A673 (cell line): Measurements from ENCODE around the gene SLC16A5. TPM values are rescaled to one million over a fixed set of nuclear protein-coding genes. Genes with fewer than 3 reads are reported as not detected.

Experiments used
- BruUV-seq: library from RNA; stranded (reverse); fragments of 400-500 nt; replicated peaks from 2 replicates; lab custom pipeline; 2021; lab: Mats Ljungman, UMichigan
- CTCF ChIA-PET: fragments of 300-600 bp; sonication (Branson Sonifier 250); formaldehyde crosslinking; loops from one replicate; lab custom pipeline; 2022; ENCODE audit warnings: antibody characterized with exemption; lab: Charles Lee
- POLR2A ChIA-PET: fragments of 300-600 bp; sonication (Branson Sonifier 250); formaldehyde crosslinking; loops from one replicate; lab custom pipeline; 2022; ENCODE audit warnings: antibody characterized with exemption; ENCODE audit not compliant: low non-redundant PET; lab: Charles Lee
- DNase-seq: peaks from one replicate; pipeline ENCODE4 v3.0.0-alpha.2; 2015; ENCODE audit warnings: low spot score
- H3K27ac ChIP-seq: fragments of 200-600 bp; sonication (generic); 2 replicates; pipeline ENCODE4 v1.5.1; 2016; ENCODE audit warnings: mixed run types, low read depth, mild to moderate bottlenecking, mixed read lengths, antibody characterized with exemption, low read length; ENCODE audit not compliant: poor library complexity, severe bottlenecking
- H3K27me3 ChIP-seq: fragments of 200-600 bp; sonication (generic); replicated peaks from 2 replicates; pipeline ENCODE4 v1.6.1; 2017; ENCODE audit warnings: mixed run types, low read depth, mild to moderate bottlenecking, mixed read lengths, antibody characterized with exemption, low read length; ENCODE audit not compliant: insufficient read depth, poor library complexity
- H3K36me3 ChIP-seq: fragments of 200-600 bp; sonication (generic); 2 replicates; pipeline ENCODE4 v1.6.1; 2016; ENCODE audit warnings: mixed run types, mild to moderate bottlenecking, mixed read lengths, antibody characterized with exemption, low read length; ENCODE audit not compliant: insufficient read depth, poor library complexity, severe bottlenecking
- H3K4me1 ChIP-seq: fragments of 200-600 bp; sonication (generic); 2 replicates; pipeline ENCODE4 v1.6.1; 2017; ENCODE audit warnings: mixed run types, mild to moderate bottlenecking, mixed read lengths, antibody characterized with exemption, low read length; ENCODE audit not compliant: insufficient read depth, poor library complexity, severe bottlenecking
- H3K4me3 ChIP-seq: fragments of 200-600 bp; sonication (generic); 2 replicates; pipeline ENCODE4 v1.5.1; 2016; ENCODE audit warnings: low read depth, mixed run types, mild to moderate bottlenecking, mixed read lengths, low read length; ENCODE audit not compliant: poor library complexity, severe bottlenecking
- H3K9me3 ChIP-seq: fragments of 200-600 bp; sonication (generic); 2 replicates; pipeline ENCODE4 v1.6.1; 2016; ENCODE audit warnings: mixed run types, low read depth, mild to moderate bottlenecking, mixed read lengths, antibody characterized with exemption, low read length; ENCODE audit not compliant: poor library complexity, severe bottlenecking
- CTCF ChIP-seq: fragments of 300-800, 200-600 bp; sonication (generic); conservative IDR thresholded peaks from 2 replicates; pipeline ENCODE4 v1.5.1; 2017; ENCODE audit warnings: low read depth, mild to moderate bottlenecking, antibody characterized with exemption, low read length, moderate library complexity, mixed read lengths
- EZH2 ChIP-seq: fragments of 200-600 bp; sonication (generic); IDR thresholded peaks from 2 replicates; pipeline ENCODE4 v1.6.1; 2017; ENCODE audit warnings: borderline replicate concordance, low read depth, mild to moderate bottlenecking, mixed read lengths, antibody characterized with exemption, low read length; ENCODE audit not compliant: poor library complexity, severe bottlenecking
- intact Hi-C: fragments of 100-400 bp; cut with micrococcal nuclease; formaldehyde crosslinking; loops from one replicate; pipeline ENCODE4 v1.10.0; 2022; ENCODE audit not compliant: unreplicated experiment
- total RNA-seq: library from RNA; stranded (reverse); gene quantifications from 2 replicates; pipeline ENCODE4 v1.2.3, GENCODE V29; 2021

The SLC16A5 gene
- total RNA-seq, 1 experiment from 2014 or later: 0.80 TPM

- no peak for DNase-seq
- Histone ChIP-seq H3K27ac (no peak overlapping the region), H3K9me3 (no peaks in the 10 kb centered on the region), H3K36me3 (no peaks in the 10 kb centered on the region), H3K4me3 (no peak overlapping the region), H3K27me3 (no peaks in the 10 kb centered on the region), H3K4me1 (no peaks in the 10 kb centered on the region)
- BruUV-seq: no TSS peak
- TF ChIP-seq EZH2: no peak
- intact Hi-C loops: no loop called here
- ChIA-PET CTCF (no interaction called here), POLR2A (no interaction called here)
Observed at GRCh38 chr17:75094871-75095399, 7.2 kb downstream of the SLC16A5 start.

GRCh38 chr17:75096082-75096625, 8.4 kb downstream of the SLC16A5 start:
- BruUV-seq: no TSS peak
- H3K9me3 ChIP-seq: no peaks in the 10 kb centered on the region
- H3K4me3 ChIP-seq: no peak overlapping the region
- no peak overlapping the region for H3K27ac ChIP-seq
- ChIA-PET POLR2A (no interaction called here), CTCF (no interaction called here)
- no peaks in the 10 kb centered on the region for H3K4me1 ChIP-seq
- no peak for TF ChIP-seq CTCF
- no peak for TF ChIP-seq EZH2
- intact Hi-C loops: no loop called here
- no peaks in the 10 kb centered on the region for H3K36me3 ChIP-seq
- H3K27me3 ChIP-seq: no peaks in the 10 kb centered on the region
- no peak for DNase-seq

DNA sequence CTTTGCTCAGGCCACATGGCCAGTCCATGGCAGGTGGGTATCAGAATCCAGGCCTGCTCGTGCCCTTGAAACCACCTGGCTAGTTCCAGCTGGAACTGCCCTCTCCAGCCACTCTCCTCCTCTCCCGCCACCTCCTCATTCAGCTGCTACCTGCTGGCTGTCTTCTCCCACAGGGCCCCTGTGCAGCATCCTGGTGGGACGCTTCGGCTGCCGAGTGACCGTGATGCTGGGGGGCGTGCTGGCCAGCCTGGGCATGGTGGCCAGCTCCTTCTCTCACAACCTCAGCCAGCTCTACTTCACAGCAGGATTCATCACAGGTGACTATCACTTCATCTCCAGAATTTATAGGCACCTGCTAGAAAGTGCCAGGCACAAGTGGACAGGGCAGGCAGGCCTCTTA, 10.1 kb downstream of the SLC16A5 start:
- H3K4me1 ChIP-seq: no peaks in the 10 kb centered on the region
- intact Hi-C loops: no loop called here
- no peaks in the 10 kb centered on the region for H3K9me3 ChIP-seq
- no peak overlapping the region for H3K27ac ChIP-seq
- ChIA-PET CTCF (no interaction called here), POLR2A (no interaction called here)
- H3K27me3 ChIP-seq: no peaks in the 10 kb centered on the region
- no peak for TF ChIP-seq EZH2
- TF ChIP-seq CTCF: no peak
- H3K36me3 ChIP-seq: no peaks in the 10 kb centered on the region
- no peak overlapping the region for H3K4me3 ChIP-seq
- BruUV-seq: no TSS peak
- DNase-seq: no peak

DNA sequence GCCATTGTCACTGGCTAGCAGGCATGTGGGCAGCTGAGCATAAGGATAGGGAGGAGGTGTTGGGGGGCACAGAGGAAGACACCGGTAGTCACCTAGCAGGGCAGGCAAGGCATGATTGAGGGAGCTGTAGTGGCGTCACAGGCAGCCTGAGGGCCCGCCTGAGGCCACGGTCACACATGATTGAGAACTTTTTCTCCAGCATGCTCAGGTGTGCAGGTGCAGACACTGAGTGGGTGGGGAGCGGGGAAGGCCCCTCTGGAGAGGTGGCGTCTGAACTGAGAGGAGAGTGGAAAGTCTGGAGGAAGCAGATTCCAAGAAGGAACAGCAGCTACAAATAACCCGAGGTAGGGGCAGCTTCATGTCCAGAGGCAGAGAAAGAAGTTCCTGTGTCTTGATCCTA, 11.1 kb downstream of the SLC16A5 start:
- no TSS peak for BruUV-seq
- TF ChIP-seq CTCF (no peak), EZH2 (no peak)
- Histone ChIP-seq H3K9me3 (no peaks in the 10 kb centered on the region), H3K36me3 (no peaks in the 10 kb centered on the region), H3K27me3 (no peaks in the 10 kb centered on the region), H3K27ac (no peak overlapping the region), H3K4me3 (no peak overlapping the region), H3K4me1 (no peaks in the 10 kb centered on the region)
- ChIA-PET CTCF (no interaction called here), POLR2A (no interaction called here)
- DNase-seq: no peak
- intact Hi-C loops: no loop called here
